ENCODE results near the gene VDAC2. TPM values are rescaled to one million over a fixed set of nuclear protein-coding genes. Genes with fewer than 3 reads are reported as not detected.

VDAC2 gene
- total and polyA plus RNA-seq, 7 experiments from 2014 or later: 82.8 to 193 (median 133) TPM

DNA sequence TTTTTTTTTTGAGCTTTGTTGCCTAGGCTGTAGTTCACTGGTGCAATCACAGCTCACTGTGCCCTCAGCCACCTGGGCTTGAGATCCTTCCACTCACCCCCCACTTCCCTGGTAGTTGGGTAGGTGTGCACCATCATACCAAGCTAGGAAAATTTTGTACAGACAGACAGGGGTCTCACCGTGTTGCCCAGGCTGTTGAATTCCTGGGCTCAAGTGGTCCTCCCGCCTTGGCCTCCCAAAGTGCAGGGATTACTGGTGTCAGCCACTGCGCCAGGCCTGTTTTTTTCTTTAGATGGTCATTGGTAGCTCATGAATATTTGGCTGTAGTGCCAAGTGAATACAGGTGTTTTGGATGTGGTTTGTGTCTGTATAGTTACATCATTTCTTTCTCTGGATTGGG, 17.7 kb downstream of the VDAC2 start:
- Mint-ChIP-seq H3K4me3 (no peak overlapping the region), H3K4me1 (peaks cover 24 to 62% (median 55%) of the 10 kb centered on the region in 7 donors)
- H3K27ac ChIP-seq (ENCODE audit: low read depth, low read length): peak overlapping the region; percentile 52

GRCh38 chr10:75228834-75229233, 18.2 kb downstream of the VDAC2 start:
- Histone ChIP-seq H3K4me3 (ENCODE audit: low read length) (no peak overlapping the region), H3K9me3 (ENCODE audit: control insufficient read depth in 2 of 3, low read length in 3 of 3) (no peaks in the 10 kb centered on the region), H3K36me3 (ENCODE audit: control insufficient read depth in 2 of 3, insufficient read depth in 3 of 3, low read length in 3 of 3) (peaks cover 7 to 65% (median 21%) of the 10 kb centered on the region in 3 experiments), H3K27me3 (ENCODE audit: control insufficient read depth in 2 of 2, insufficient read depth in 2 of 2, low read length in 2 of 2) (no peaks in the 10 kb centered on the region), H3K4me1 (ENCODE audit: control insufficient read depth in 2 of 2, insufficient read depth in 2 of 2, low read length in 2 of 2) (peaks cover 6 to 13% of the 10 kb centered on the region in 2 donors), H3K27ac (ENCODE audit: low read depth, low read length) (peak overlapping the region; percentile 52)
- Mint-ChIP-seq H3K36me3 (peaks cover 9 to 26% (median 21%) of the 10 kb centered on the region in 5 donors), H3K9me3 (no peaks in the 10 kb centered on the region), H3K4me3 (no peak overlapping the region), H3K27me3 (no peaks in the 10 kb centered on the region), H3K27ac (peak overlapping the region; percentile 36 to 94 (median 78)), H3K4me1 (peaks cover 25 to 63% (median 52%) of the 10 kb centered on the region in 7 donors)
- CTCF ChIA-PET: interaction anchor here (0.7 to 3.8 kb wide), 6 partner anchors 14 to 41 kb away, joined by 3 to 18 read pairs (median 4); partner anchors contain the start of gene VDAC2
- intact Hi-C loops (cut with micrococcal nuclease): loop anchor here in 1 of 2 donors (1.0 kb wide), 1 partner anchor 403 kb away; the partner anchor contains the start of gene KAT6B
- ATAC-seq: no peak
- POLR2A ChIA-PET: interaction anchor here (0.6 to 6.5 kb wide), 2 partner anchors 18 to 25 kb away, joined by 3 to 49 read pairs; partner anchors contain the start of gene VDAC2
- no peak for DNase-seq

More for the DNA sequence above, 17.7 kb downstream of the VDAC2 start:
- peaks cover under 1 to 9% of the 10 kb centered on the region in 2 donors for H3K4me1 ChIP-seq (ENCODE audit: control insufficient read depth in 2 of 2, insufficient read depth in 2 of 2, low read length in 2 of 2)
- no peaks in the 10 kb centered on the region for H3K9me3 ChIP-seq (ENCODE audit: control insufficient read depth in 2 of 3, low read length in 3 of 3)
- H3K9me3 Mint-ChIP-seq: no peaks in the 10 kb centered on the region
- ATAC-seq: no peak
- ChIA-PET CTCF (interaction anchor here (0.7 to 3.8 kb wide), 4 partner anchors 13 to 41 kb away, joined by 3 to 18 read pairs (median 4); partner anchors contain the start of gene VDAC2), POLR2A (interaction anchor here (6.5 kb wide), 1 partner anchor 17 kb away, joined by 49 read pairs; the partner anchor contains the start of gene VDAC2)
- H3K36me3 Mint-ChIP-seq: peaks cover 9 to 31% (median 22%) of the 10 kb centered on the region in 5 donors
- H3K27me3 ChIP-seq (ENCODE audit: control insufficient read depth in 2 of 2, insufficient read depth in 2 of 2, low read length in 2 of 2): no peaks in the 10 kb centered on the region
- peak overlapping the region in 7 of 9 donors; percentile 16 to 94 (median 85) for H3K27ac Mint-ChIP-seq
- intact Hi-C loops (cut with micrococcal nuclease): no loop called here
- H3K36me3 ChIP-seq (ENCODE audit: control insufficient read depth in 2 of 3, insufficient read depth in 3 of 3, low read length in 3 of 3): peaks cover 12 to 71% (median 26%) of the 10 kb centered on the region in 3 experiments
- DNase-seq: no peak
- no peak overlapping the region for H3K4me3 ChIP-seq (ENCODE audit: low read length)
- no peaks in the 10 kb centered on the region for H3K27me3 Mint-ChIP-seq

DNA sequence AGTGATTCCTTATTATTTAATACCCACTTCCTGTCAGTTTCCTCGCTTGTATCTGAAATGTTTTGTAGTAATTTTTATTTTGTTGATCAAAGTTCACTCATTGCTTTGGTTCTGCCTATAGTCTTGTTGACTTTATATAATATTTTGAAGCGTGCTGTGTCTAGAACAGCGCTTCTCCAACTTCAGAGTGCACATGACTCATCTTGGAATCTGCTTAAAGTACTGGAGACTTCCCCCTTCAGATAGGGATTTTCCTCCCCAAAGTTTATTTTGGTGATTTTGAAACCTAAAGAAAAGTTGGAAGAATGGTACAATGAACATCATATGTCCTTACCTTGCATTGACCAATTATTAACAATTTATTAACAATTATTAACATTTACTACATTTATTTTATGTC, 19.4 kb downstream of the VDAC2 start:
- H3K36me3 ChIP-seq (ENCODE audit: control insufficient read depth in 2 of 3, insufficient read depth in 3 of 3, low read length in 3 of 3): peaks cover 0 to 59% (median 19%) of the 10 kb centered on the region in 3 experiments
- no peak for DNase-seq
- H3K27ac ChIP-seq (ENCODE audit: low read depth, low read length): peak overlapping the region; percentile 52
- no peaks in the 10 kb centered on the region for H3K27me3 ChIP-seq (ENCODE audit: control insufficient read depth in 2 of 2, insufficient read depth in 2 of 2, low read length in 2 of 2)
- H3K27me3 Mint-ChIP-seq: no peaks in the 10 kb centered on the region
- ATAC-seq: no peak
- peak overlapping the region in 8 of 9 donors; percentile 49 to 97 (median 88) for H3K27ac Mint-ChIP-seq
- no peaks in the 10 kb centered on the region for H3K9me3 Mint-ChIP-seq
- no peak overlapping the region for H3K4me3 Mint-ChIP-seq
- intact Hi-C loops (cut with micrococcal nuclease): loop anchor here (1.0 to 10.0 kb wide), 13 partner anchors 20 to 1818 kb away; partner anchors contain the start of genes VCL (in 2 of the 2), VDAC2 (in 2 of the 2), ANXA7 (in 1 of the 2) and CAMK2G (in 1 of the 2)
- peaks cover 17 to 52% (median 41%) of the 10 kb centered on the region in 7 donors for H3K4me1 Mint-ChIP-seq
- peaks cover 5 to 8% of the 10 kb centered on the region in 2 donors for H3K4me1 ChIP-seq (ENCODE audit: control insufficient read depth in 2 of 2, insufficient read depth in 2 of 2, low read length in 2 of 2)
- no peak overlapping the region for H3K4me3 ChIP-seq (ENCODE audit: low read length)
- H3K9me3 ChIP-seq (ENCODE audit: control insufficient read depth in 2 of 3, low read length in 3 of 3): no peaks in the 10 kb centered on the region
- POLR2A ChIA-PET: interaction anchor here (7.7 kb wide), 1 partner anchor 20 kb away, joined by 122 read pairs; the partner anchor contains the start of gene VDAC2
- CTCF ChIA-PET: interaction anchor here (0.7 to 8.6 kb wide), 9 partner anchors 8 to 595 kb away, joined by 3 to 183 read pairs (median 5); partner anchors contain the start of gene VDAC2
- peaks cover 4 to 20% (median 16%) of the 10 kb centered on the region in 5 donors for H3K36me3 Mint-ChIP-seq

DNA sequence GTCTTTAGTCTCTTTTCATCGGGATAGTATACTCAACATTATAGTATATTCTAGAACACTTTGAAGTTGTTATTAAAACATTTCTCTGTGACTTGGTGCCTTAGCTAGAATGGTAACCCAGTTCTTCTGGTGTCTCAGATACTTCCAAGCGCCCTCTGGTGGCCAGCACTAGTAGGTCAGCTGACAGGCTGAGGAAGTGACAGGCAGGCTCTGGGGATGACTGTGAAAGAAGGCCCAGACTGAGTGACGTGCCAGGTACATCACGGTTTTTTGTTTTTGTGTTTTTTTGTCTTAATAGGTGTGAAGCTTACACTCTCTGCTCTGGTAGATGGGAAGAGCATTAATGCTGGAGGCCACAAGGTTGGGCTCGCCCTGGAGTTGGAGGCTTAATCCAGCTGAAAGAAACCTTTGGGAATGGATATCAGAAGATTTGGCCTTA, 20.0 kb downstream of the VDAC2 start:
- intact Hi-C loops (cut with micrococcal nuclease): loop anchor here (1.0 to 10.0 kb wide), 12 partner anchors 20 to 1818 kb away; partner anchors contain the start of genes VCL (in 2 of the 2), VDAC2 (in 2 of the 2), ANXA7 (in 1 of the 2) and CAMK2G (in 1 of the 2)
- no peaks in the 10 kb centered on the region for H3K27me3 Mint-ChIP-seq
- ATAC-seq (peak; percentile 77), DNase-seq (peak; percentile 80 to 95 (median 92))
- Histone ChIP-seq H3K4me1 (ENCODE audit: control insufficient read depth in 2 of 2, insufficient read depth in 2 of 2, low read length in 2 of 2) (peaks cover 4 to 8% of the 10 kb centered on the region in 2 donors), H3K4me3 (ENCODE audit: low read length) (no peak overlapping the region), H3K27me3 (ENCODE audit: control insufficient read depth in 2 of 2, insufficient read depth in 2 of 2, low read length in 2 of 2) (no peaks in the 10 kb centered on the region), H3K27ac (ENCODE audit: low read depth, low read length) (peak overlapping the region; percentile 56), H3K9me3 (ENCODE audit: control insufficient read depth in 2 of 3, low read length in 3 of 3) (no peaks in the 10 kb centered on the region), H3K36me3 (ENCODE audit: control insufficient read depth in 2 of 3, insufficient read depth in 3 of 3, low read length in 3 of 3) (peaks cover 0 to 52% (median 19%) of the 10 kb centered on the region in 3 experiments)
- ChIA-PET CTCF (interaction anchor here (0.7 to 8.6 kb wide), 7 partner anchors 8 to 121 kb away, joined by 3 to 183 read pairs (median 5); partner anchors contain the start of gene VDAC2), POLR2A (interaction anchor here (1.4 to 7.7 kb wide), 2 partner anchors 8 to 20 kb away, joined by 3 to 122 read pairs; partner anchors contain the start of gene VDAC2)
- peaks cover 16 to 46% (median 35%) of the 10 kb centered on the region in 7 donors for H3K4me1 Mint-ChIP-seq
- H3K4me3 Mint-ChIP-seq: peak overlapping the region in 2 of 10 donors; percentile 8 to 53
- peaks cover 4 to 20% (median 13%) of the 10 kb centered on the region in 5 donors for H3K36me3 Mint-ChIP-seq
- H3K27ac Mint-ChIP-seq: peak overlapping the region; percentile 78 to 98 (median 92)
- H3K9me3 Mint-ChIP-seq: no peaks in the 10 kb centered on the region

GRCh38 chr10:75231672-75232581, 21.3 kb downstream of the VDAC2 start:
- peak overlapping the region in 4 of 10 donors; percentile 22 to 51 (median 28) for H3K4me3 Mint-ChIP-seq
- intact Hi-C loops (cut with micrococcal nuclease): loop anchor here (5.0 to 10.0 kb wide), 8 partner anchors 647 to 1820 kb away; partner anchors contain the start of genes VCL (in 2 of the 2), ANXA7 (in 1 of the 2), CAMK2G (in 1 of the 2) and PPP3CB (in 1 of the 2)
- H3K27ac Mint-ChIP-seq: peak overlapping the region; percentile 20 to 97 (median 91)

More at GRCh38 chr10:75231672-75232581, 21.3 kb downstream of the VDAC2 start:
- CTCF ChIA-PET: interaction anchor here (1.6 to 8.6 kb wide), 4 partner anchors 10 to 45 kb away, joined by 5 to 183 read pairs (median 26); partner anchors contain the start of gene VDAC2
- ATAC-seq (no peak), DNase-seq (peak in 1 of 9 donors; percentile 18)
- no peaks in the 10 kb centered on the region for H3K9me3 Mint-ChIP-seq
- H3K27me3 Mint-ChIP-seq: no peaks in the 10 kb centered on the region
- peak overlapping the region; percentile 56 for H3K27ac ChIP-seq (ENCODE audit: low read depth, low read length)
- POLR2A ChIA-PET: interaction anchor here (1.4 to 7.7 kb wide), 4 partner anchors 9 to 120 kb away, joined by 3 to 122 read pairs (median 10); partner anchors contain the start of genes SAMD8 and VDAC2
- peaks cover 4 to 11% of the 10 kb centered on the region in 2 donors for H3K4me1 ChIP-seq (ENCODE audit: control insufficient read depth in 2 of 2, insufficient read depth in 2 of 2, low read length in 2 of 2)
- no peaks in the 10 kb centered on the region for H3K9me3 ChIP-seq (ENCODE audit: control insufficient read depth in 2 of 3, low read length in 3 of 3)
- peaks cover 4 to 20% (median 13%) of the 10 kb centered on the region in 5 donors for H3K36me3 Mint-ChIP-seq
- no peak overlapping the region for H3K4me3 ChIP-seq (ENCODE audit: low read length)
- peaks cover 0 to 39% (median 15%) of the 10 kb centered on the region in 3 experiments for H3K36me3 ChIP-seq (ENCODE audit: control insufficient read depth in 2 of 3, insufficient read depth in 3 of 3, low read length in 3 of 3)
- H3K27me3 ChIP-seq (ENCODE audit: control insufficient read depth in 2 of 2, insufficient read depth in 2 of 2, low read length in 2 of 2): no peaks in the 10 kb centered on the region
- peaks cover 17 to 42% (median 30%) of the 10 kb centered on the region in 7 donors for H3K4me1 Mint-ChIP-seq

All from naive thymus-derived CD4-positive, alpha-beta T cell (primary cell).